Mesenteric fat pad (tissue), 1 donor: ENCODE results near the gene EEF1AKMT3. TPM values are rescaled to one million over a fixed set of nuclear protein-coding genes. Genes with fewer than 3 reads are reported as not detected.

Experiments
- DNase-seq: peaks from one replicate; pipeline ENCODE4 v3.0.0-alpha.2; 2020; ENCODE audit warnings: low spot score
- total RNA-seq: library from RNA; stranded (reverse); fragmentation: NEBNext Ultra II Directional; extraction: Animal tissue kit (Norgen Biotek cat#: 25700); gene quantifications from one replicate; pipeline ENCODE4 v1.2.1, GENCODE V29; 2021
- donor health status: DM: yes; HTN: yes; CAD: no.

Gene EEF1AKMT3
- total RNA-seq, 1 donor from 2014 or later = 7.2 TPM

DNA sequence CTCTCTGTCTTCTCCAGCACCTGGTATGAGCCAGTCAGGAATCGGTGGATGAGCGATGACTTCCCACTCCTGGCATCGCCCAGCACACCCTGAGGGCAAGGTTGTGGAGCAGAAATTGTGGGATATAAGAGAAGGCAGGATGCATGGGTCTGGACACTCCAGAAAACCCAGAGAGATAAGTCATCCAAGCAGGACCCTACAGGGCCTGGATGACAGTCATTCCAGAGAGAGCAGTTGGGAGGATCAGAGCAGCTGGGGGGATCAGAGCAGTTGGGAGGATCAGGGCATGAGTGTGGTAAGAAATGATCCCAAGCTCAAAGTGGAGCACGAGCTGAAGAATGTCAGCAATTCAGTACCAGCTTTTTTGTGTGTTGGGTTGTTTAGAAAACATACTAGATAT lies 37.8 kb upstream of the EEF1AKMT3 start:
- DNase-seq = no peak

DNA sequence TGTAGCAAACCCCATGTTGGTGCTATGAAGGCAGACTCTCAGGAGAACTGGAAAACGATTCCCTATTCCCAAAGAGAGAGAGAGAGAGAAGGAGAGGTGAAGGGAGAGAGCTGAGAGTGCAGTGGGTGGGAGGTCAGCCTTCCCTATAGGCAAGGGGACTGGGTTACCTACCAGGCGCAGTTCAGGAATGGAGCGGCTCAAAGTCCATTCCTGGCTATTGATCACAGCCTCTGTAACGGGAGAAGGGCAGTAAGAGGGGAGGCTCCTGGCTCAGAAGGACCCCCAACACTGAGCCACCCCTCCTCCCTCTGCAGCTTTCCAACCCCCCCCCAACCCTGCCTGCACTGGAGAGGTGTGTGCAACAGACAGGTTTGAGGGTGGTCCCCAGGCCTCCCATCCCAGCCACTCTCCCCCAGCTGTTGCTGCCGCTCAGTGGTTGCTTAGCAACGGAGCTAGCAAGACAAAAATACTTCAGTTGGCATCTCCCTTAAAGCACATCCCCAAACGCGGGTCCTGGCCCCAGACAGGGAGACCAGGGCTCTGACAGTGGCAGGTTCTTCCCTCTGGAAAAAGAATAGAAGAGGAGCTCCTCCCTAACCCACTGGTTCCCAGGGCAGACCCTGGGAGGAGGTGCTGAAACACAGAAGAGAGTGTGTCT lies 37.1 kb upstream of the EEF1AKMT3 start:
- no peak for DNase-seq

DNA sequence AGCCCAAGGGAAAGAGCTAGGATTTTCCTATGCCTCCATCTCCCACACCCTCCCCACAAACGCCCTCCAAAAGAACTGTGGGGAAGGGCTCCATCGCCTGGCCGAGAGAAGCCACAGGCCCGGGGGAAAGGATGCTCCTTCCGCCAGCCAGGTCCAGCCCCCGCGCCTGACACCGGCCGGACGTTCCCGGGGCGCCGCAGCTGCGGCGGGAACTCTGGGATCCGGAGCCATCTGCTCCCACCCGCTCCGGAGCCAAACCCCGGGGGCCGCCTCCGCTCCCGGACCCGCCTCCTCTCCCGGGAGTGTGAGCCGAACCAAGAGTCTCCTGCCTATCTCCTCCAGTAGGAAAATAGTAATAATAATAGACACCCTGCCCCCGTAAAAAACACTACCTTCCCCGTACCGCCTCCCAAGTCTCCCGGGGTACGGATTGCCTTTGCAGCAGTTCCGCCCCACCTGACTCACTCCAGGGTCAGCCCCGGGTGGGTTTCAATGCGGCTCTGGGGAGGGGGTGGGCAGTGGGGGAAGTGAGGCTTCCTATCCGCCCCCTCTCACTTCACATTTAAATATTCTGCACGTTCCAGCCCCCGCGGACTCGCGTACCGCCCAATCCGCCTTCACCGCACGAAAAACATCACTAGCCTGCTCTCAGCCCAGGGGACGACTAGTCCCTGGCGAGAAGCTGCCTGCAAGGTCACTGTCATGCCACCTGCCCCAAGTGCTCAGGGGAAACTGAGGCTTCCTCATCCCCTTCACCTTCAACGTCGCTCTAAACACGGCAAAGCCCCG lies 36.3 kb upstream of the EEF1AKMT3 start:
- no peak for DNase-seq

DNA sequence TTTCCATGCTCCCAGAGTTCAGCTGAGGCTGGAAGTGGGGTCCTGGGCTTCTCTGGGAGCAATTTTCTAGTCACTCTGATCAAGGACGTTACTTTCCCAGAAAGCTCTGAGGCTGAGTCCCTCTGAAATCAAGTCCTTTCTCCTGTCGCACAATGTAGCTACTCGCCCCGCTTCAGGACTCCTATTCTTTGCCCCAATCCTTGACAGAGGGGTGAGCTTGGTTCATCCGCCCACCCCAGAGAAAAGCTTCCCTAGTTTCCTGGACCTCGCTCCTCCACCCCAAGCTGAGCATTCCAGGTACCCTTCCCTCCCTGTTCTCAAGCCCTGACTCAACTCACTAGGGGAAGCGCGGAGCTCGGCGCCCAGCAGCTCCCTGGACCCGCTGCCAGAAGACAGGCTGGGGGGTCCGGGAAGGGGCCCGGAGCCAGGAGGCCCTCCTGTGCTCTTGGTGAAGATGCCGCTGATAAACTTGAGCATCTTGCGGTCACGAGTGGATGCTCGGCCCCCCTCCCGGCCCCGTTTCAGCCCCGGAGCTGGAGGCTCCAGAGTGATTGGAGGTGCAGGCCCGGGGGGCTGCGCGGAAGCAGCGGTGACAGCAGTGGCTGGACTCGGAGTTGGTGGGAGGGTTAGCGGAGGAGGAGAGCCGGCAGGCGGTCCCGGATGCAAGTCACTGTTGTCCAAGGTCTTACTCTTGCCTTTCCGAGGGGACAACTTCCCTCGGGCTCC lies 35.5 kb upstream of the EEF1AKMT3 start:
- DNase-seq = no peak

DNA sequence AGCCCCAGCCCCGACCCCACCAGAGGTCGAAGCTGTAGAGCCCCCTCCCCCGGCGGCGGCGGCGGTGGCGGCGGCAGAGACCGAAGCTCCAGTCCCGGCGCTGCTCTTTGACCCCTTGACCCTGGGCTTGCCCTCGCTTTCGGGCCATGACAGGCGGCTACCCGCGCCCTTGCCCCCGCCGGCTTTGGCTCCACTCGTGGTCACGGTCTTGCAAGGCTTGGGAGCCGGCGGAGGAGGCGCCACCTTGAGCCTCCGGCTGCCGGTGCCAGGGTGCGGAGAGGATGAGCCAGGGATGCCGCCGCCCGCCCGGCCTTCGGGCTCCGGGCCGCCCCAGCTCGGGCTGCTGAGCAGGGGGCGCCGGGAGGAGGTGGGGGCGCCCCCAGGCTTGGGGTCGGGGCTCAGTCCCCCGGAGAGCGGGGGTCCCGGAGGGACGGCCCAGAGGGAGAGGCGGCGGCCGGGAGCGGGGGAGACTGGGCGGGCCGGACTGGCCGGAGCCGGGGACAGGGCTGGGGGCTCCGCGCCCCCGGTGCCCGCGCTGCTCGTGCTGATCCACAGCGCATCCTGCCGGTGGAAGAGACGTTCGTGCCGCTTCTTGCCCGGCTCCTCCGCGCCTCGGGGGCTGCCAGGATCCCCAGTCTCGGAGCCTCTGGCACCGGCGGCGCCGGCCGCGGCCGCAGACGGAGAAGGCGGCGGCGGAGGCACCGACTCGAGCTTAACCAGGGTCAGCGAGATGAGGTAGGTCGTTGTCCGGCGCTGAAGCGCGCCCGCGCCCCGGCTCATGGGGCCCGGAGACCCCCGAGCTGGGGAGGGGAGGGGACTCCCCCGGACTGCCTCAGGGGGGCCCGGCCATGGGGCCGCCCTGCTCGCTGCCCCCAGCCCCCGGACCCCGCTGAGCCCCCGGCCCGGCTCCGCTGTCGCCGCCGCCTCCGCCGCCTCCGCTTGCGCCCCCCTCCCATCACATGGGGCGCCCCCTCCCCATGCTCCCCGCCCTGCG lies 34.6 kb upstream of the EEF1AKMT3 start:
- DNase-seq = no peak

DNA sequence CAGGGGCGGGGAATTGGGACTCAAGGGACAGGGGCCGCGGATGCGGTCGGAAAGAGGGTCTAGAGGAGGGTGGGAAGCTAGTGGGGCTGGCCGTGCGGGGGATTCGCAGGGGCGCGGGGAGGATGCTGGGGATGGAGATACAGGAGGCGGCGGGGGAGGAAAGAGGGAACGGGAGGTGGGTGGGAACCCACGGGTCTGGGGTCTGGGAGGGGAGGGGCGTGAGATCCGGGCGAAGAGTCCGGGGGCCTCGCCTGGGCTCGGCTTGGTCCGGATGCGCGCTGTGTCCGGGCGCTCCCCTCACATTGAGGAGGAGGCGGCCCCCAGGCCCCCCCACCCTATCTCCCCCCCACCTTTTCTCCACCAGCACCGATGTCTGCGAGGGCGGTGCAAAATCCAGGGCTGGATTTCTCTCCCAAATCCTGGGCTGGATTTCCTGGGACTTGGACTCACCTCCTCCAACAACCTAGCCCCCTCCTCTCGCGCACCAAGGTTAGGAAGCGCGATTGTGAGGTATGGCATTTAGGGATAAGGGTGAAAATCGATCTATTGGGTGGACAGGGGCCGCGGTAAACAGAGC lies 33.7 kb upstream of the EEF1AKMT3 start, which contains the start of gene AGAP2:
Gene AGAP2, minus strand, starts transcription at position 82 of the 577 bp plus-strand sequence. CDS start 496 bp downstream, outside the sequence.
- DNase-seq = no peak

DNA sequence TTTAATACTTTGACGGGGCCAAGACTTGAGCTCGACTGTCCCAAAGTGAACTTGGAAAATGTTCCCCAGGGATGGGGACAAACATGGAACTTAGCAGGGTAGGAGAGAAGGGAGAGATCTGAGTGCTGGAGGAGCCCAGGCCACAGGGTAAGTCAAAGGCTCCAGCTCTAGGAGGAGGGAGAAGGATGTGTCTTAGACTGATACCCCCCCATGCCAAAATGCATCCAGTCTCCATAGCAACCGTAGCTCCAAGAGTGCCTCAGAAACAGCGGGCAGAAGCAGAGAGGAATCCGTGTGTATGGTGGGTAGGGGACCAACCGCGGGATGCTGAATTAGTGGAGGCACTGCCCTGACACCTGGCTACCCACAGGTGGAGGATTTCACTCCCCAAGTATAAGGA lies 33.0 kb upstream of the EEF1AKMT3 start:
- DNase-seq = no peak

DNA sequence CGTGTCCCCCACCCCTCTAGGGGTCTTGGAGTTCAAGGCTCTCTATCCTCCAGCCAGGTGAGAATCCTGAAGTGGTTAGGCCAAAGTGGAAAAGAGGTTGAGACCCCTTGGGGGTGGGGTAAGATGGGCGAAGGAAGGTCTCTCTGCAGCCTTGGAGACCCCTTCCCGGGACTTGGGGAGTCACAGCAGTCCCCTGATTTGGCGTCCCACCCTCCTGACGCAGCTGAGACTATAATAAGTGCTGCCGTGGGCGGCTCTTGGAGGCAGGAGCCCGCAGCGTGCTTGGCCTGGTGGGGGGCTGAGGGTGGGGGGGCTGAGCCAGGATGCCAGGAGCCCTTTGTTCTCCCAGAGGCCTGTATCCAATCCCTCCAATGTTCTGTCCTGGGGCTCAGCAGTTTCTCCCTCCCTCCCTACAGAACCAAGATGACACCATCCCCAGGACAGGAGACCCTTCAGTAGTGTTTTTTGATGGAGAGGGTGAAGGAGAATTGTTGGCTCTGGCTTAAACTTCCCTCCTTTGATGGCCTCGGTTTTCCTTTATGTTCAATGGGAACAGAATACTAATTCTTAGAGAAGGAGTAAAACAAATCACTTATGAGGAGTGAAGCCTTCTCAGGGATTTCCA lies 32.4 kb upstream of the EEF1AKMT3 start:
- no peak for DNase-seq

DNA sequence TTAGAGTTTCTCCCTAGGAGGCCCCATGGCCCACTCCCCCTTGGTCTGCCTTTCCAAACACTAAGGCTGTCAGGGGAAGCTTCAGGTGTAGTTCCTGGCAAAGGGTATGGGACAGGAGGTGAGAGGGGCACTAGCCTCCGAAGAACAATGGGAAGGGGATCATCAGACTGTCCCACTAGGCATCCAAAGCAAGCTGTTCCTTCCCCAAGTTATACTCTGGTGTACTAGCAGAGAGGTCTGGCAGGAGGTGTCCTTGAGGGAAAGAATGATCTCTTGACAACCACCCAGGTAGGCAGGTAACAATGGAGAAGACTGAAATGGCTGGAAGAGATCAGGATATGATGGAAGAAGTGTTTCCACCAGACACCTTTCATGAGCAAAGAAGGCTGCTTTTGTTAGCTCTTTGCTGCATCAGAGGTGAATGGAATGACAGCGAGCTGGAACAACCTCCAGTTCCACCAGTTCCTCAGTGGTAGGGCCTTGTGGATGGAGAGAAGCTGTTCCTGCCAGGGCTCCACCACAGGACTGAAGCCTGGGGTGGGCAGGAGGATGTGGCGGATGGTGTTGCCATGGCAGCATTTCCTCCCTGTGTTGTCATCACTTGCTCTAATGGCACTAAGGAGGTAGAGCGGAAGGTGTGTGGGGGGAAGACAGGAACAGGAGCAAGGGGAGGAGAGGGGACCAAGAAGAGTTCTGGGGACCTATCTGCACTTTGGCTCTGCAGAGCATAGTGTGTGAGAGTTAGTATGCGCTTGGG lies 31.6 kb upstream of the EEF1AKMT3 start:
- no peak for DNase-seq

DNA sequence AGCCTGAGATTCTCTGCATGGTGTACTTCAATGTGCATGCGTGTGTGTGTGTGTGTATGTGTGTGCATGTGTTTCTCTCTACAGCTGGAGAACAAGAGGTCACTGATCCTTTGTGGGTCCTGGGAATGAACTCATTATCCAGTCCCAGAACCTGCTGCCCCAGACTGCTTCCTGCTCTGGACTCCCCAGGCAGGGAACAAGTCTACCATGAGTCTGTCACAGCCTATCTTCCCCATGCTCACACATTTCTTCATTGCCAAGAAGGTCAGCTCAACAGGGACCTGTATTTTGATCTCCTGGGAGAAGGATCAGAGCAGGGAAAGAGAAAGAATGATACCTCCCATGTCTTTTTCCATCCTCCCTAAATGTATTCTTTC lies 31.0 kb upstream of the EEF1AKMT3 start:
- no peak for DNase-seq

DNA sequence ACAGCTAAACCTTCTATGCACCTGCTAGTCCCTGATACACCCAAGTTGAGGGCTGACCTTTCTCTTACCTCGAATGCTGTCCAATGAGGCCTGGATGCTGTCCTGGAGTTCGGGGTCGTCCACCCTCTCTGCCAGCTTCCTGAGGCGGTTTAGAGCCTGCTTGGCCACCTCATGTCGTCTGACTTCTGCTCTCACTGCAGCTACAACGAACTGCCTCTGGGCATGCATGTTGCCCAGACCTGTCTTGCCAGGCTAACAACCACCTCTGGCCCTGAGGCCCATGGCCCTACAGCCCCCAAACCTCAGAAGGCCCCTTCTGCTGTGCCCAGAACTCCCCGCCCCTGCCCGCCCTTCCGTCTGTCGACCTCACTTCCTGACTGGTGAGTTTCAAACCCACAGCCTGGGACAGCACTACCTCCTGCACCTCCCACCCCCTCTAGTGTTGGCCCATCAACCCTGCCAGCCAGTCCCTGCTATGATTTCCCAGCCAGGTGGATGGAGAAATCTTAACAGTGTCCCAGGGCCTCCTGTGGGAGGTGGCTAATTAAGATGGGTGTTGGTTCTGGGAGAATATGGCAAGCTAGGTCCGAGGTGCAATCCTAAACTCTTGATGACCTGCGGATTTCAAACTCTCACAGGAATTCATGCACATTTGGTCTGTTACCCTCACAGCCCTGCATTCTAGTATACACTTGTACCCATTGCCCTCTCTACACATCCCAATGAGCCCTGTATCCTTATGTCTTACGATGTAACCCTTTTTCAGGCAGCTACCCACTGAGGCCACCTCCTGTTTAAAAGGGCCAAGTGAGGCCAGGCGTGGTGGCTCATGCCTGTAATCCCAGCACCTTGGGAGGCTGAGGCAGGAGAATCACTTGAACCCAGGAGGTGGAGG lies 30.3 kb upstream of the EEF1AKMT3 start:
- no peak for DNase-seq

DNA sequence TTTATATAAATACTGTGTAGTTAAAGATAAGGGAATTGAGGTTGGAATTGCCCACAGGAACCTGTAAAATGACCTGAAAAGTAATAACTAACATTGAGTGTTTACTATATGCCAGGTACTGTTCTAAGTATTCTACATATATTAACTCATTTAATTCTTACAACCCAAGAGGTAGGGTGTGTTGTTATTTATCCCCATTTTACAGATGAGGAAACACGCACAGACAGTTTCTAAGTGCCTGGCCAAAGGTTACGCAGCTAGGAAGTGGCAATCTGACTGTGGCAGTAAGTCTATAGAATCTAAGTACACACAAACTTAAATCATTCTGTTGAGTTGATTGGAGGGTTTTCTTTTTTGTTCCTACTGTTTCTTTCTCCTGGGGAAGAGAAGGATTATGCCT lies 28.6 kb upstream of the EEF1AKMT3 start:
- DNase-seq = no peak

DNA sequence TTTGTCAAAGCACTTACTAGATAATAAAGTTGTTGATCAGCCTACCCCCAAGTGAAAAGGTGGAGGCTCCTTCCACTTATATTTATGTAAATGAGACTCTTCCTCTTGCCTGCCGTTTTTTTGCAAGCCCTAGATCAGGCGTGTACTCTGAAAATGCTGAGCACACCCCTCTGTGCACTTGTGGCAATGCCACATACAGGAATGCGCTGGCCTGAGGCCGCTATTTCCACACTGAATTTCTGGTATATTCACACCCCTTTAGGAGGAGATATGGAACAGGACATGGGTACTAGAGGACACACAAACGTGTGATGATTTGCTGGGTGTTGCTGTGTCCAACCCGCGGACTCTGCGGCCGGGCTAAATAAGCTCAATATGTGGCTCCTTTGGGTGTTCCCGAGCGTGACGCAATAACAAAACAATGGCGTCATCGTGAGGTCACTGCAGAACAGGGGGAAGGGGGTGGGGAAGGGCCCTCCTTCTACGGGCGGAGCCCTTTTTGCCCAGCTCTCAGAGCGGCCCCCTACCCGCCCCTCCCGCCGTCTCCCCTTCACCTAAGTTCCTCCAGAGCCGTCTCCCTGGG lies 28.1 kb upstream of the EEF1AKMT3 start:
- no peak for DNase-seq

DNA sequence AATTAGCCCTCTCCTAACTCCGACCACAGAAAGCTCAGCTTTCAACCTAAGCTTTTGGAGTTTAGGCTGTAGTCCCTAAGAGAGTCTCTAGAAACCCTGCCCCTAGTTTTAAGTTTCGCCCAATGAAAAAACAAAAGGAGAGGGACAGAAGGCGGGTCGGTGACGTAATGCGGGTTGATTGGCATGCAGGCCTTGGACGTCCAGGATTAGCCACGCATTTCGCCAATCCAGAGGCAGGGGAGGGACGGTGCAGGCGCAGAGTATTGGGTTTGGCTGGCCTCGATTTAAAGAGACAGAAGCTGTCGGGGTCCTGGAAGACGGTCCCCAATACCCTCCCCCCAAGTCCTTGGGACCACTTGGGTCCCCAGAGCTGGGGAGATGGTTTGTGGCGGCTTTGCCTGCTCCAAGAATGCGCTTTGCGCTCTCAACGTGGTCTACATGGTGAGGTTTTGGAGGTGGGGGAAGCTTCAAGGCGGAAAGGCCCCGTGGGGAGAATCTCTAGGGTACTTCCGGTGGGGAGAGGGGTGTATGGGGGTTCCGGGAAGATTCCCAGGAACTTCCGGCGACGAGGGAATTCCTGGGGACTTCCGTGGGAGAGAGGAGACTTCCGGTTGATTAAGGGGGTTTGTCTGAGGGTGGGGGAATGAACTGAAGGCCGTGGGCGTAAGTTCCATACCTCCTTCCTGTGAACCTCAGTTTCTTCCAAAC lies 27.5 kb upstream of the EEF1AKMT3 start, which contains the start of gene TSPAN31:
Gene TSPAN31, plus strand, starts transcription at position 263 of the 708 bp plus-strand sequence. Its CDS starts 116 bp downstream, at position 379.
- DNase-seq = peak; percentile 96

DNA sequence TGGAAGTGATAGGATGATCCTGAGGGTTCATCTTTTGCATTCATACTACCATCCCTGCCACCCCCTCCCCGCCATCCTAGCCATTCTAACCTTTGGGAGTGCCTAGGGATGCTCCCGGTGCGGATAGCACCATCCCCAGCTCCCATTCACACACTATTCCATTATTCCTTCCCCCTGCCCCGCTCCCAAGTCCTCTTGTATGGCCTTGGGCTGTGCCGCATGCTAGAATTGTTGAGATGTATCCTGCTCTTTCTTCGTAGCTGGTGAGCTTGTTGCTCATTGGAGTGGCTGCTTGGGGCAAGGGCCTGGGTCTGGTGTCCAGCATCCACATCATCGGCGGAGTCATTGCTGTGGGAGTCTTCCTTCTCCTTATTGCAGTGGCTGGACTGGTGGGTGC lies 26.9 kb upstream of the EEF1AKMT3 start:
- no peak for DNase-seq

DNA sequence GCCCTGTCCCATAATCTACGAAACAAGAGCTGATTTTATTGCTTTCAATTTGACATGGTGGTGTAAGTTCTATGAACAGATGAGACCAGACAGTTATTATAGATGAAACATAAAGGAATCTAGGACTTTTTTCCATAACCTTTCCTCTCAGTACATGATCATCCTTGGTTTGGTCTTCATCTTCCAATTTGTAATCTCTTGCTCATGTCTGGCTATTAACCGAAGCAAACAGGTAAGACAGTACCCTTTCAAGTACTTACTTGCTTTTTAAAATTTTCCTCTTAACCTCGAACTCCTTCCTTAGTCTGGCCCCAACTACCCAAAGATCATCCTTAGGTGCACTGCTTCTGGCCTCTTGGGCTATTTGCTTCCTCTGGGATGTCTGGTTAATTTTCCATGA lies 26.4 kb upstream of the EEF1AKMT3 start:
- no peak for DNase-seq

DNA sequence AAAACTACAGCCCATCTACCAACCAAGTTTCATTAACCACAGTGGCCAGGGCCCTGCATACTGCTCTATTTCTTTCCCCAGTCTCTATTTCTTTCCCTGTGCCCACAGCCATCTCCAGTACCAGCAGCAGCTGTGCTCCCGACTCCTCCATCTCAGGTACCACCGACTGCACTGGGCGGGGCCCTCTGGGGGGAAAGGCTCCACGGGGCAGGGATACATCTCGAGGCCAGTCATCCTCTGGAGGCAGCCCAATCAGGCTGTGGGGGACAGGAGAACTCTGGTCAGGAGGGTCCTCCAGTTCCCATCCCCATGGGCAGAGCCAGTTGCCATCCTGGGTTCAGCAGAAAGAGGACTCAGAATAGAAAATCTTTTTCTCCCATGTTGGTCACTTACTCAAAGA lies 23.4 kb upstream of the EEF1AKMT3 start:
- DNase-seq = no peak
